Glutamatergic neuron (in vitro differentiated cells): Measurements from ENCODE around the gene ZNF397. TPM values are rescaled to one million over a fixed set of nuclear protein-coding genes. Genes with fewer than 3 reads are reported as not detected.

ENCODE experiments used
- total RNA-seq: library from RNA; stranded (reverse); fragmentation: NEBNext Ultra II Directional; extraction: Animal tissue kit (Norgen Biotek cat#: 25700); gene quantifications from one replicate; pipeline ENCODE4 v1.2.1, GENCODE V29; 2021; ENCODE audit not compliant: unreplicated experiment

The ZNF397 gene
- total RNA-seq, 1 donor from 2014 or later = 35.9 TPM

Other genes starting within 250 kb of the ZNF397 start
- 127 TPM for gene MAPRE2, start 199.6 kb upstream of the ZNF397 start, total RNA-seq
- 41.0 TPM for gene ZSCAN30, start 49.2 kb downstream of the ZNF397 start, total RNA-seq
- 59.2 TPM for gene ZNF24, start 103.4 kb downstream of the ZNF397 start, total RNA-seq
- gene ZNF396, start 136.3 kb downstream of the ZNF397 start, total RNA-seq = 2.1 TPM